Fibroblast of lung (primary cell): ENCODE results near the gene SPATA17. TPM values are rescaled to one million over a fixed set of nuclear protein-coding genes. Genes with fewer than 3 reads are reported as not detected.

ENCODE experiments used
- DNase-seq, 2 donors: peaks; one replicate each; pipeline versions ENCODE4 v3.0.0 to v3.0.0-alpha.2; 2010; ENCODE audit warnings: low read depth in 2 of 2
- H2AFZ ChIP-seq: 2 replicates; pipeline ENCODE4 v1.5.1; 2012; ENCODE audit warnings: low read length, control low read depth, inconsistent platforms
- H3K27ac ChIP-seq: 2 replicates; pipeline ENCODE4 v1.5.1; 2011; ENCODE audit warnings: low read length, control low read depth; ENCODE audit not compliant: insufficient read depth
- H3K27me3 ChIP-seq: 2 replicates; pipeline ENCODE4 v1.5.1; 2011; ENCODE audit warnings: mild to moderate bottlenecking, low read length; ENCODE audit not compliant: control insufficient read depth, insufficient read depth
- H3K36me3 ChIP-seq: 2 replicates; pipeline ENCODE4 v1.5.1; 2011; ENCODE audit warnings: low read length; ENCODE audit not compliant: control insufficient read depth, insufficient read depth
- H3K4me1 ChIP-seq: 2 replicates; pipeline ENCODE4 v1.5.1; 2011; ENCODE audit warnings: low read length; ENCODE audit not compliant: control insufficient read depth, insufficient read depth; ENCODE audit errors: extremely low read depth
- H3K4me2 ChIP-seq: 2 replicates; pipeline ENCODE4 v1.5.1; 2011; ENCODE audit warnings: low read length, control low read depth; ENCODE audit not compliant: insufficient read depth; ENCODE audit errors: extremely low read depth
- H3K4me3 ChIP-seq, 4 experiments: fragments of 200-600 bp in 1 of 4; sonication (generic) in 1 of 4; replicated peaks in 1 of 4; 2 replicates each; pipeline ENCODE4 v1.5.1; 2011 to 2016; ENCODE audit warnings: low read length in 4 of 4, low read depth in 3 of 4, mild to moderate bottlenecking in 3 of 4, control low read depth in 2 of 4, inconsistent platforms in 1 of 4, mixed read lengths in 1 of 4; ENCODE audit not compliant: insufficient read depth in 1 of 4; ENCODE audit errors: control extremely low read depth in 1 of 4
- H3K79me2 ChIP-seq: 2 replicates; pipeline ENCODE4 v1.5.1; 2012; ENCODE audit warnings: mild to moderate bottlenecking, low read length, inconsistent platforms; ENCODE audit not compliant: control insufficient read depth, insufficient read depth
- H3K9ac ChIP-seq: 2 replicates; pipeline ENCODE4 v1.5.1; 2011; ENCODE audit warnings: mild to moderate bottlenecking, low read length, control low read depth; ENCODE audit not compliant: insufficient read depth
- H3K9me3 ChIP-seq: 2 replicates; pipeline ENCODE4 v1.5.1; 2012; ENCODE audit warnings: low read depth, low read length; ENCODE audit not compliant: control insufficient read depth, insufficient read depth
- H4K20me1 ChIP-seq: 2 replicates; pipeline ENCODE4 v1.5.1; 2011; ENCODE audit warnings: low read length; ENCODE audit not compliant: control insufficient read depth, insufficient read depth; ENCODE audit errors: extremely low read depth
- EZH2 ChIP-seq: IDR thresholded peaks from 2 replicates; pipeline ENCODE4 v1.5.1; 2012; ENCODE audit warnings: low read length, control low read depth, mild to moderate bottlenecking; ENCODE audit errors: missing control alignments
- polyA plus RNA-seq, 2 donors: library from polyadenylated mRNA; depleted of rRNA in 1 of 2; stranded (reverse) in 1 of 2; unstranded in 1 of 2; fragments of >200 nt; gene quantifications; 2 replicates each; pipeline ENCODE4 v1.2.1, GENCODE V29; 2011 to 2012; ENCODE audit warnings: missing spikeins in 1 of 2
- total RNA-seq: library from RNA; depleted of rRNA; stranded (reverse); fragments of >200 nt; gene quantifications from 2 replicates; pipeline ENCODE4 v1.2.1, GENCODE V29; 2014
- TF ChIP-seq, protein P1 (sequence below), 2 donors: IDR thresholded peaks in 1 of 2; conservative IDR thresholded peaks in 1 of 2; 1 replicate in 1 of 2; 2 replicates in 1 of 2; pipeline ENCODE4 v1.5.1; 2011 to 2012; ENCODE audit warnings: low read length in 2 of 2, control low read depth in 1 of 2, inconsistent platforms in 1 of 2, low read depth in 1 of 2, mild to moderate bottlenecking in 1 of 2

SPATA17 gene
- total and polyA plus RNA-seq, 2 donors (not counting 1 experiment from before 2014, with no cell fraction given): 0.18 to 0.50 TPM

DNA sequence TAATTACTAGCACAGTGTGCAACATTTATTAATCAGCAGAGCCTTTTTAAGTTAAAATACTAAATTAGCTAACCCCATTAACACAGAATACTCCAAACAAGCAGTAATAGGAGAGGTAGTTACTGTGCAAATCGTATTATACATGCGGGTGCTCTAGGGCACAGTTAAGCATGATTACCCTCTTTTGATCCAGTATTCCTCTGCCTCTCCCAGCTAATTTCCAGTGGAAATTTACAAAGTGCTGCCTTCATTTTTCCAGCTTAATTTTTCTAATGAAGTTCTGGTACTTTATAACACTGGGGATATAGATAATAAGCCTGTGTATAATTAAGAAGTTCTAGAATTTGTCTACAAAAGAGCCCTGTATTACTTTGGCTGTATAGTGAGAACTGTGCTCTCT, 159.9 kb downstream of the SPATA17 start:
- no peaks in the 10 kb centered on the region for H4K20me1 ChIP-seq
- no peaks in the 10 kb centered on the region for H3K79me2 ChIP-seq
- no peak overlapping the region for H2AFZ ChIP-seq
- no peak for DNase-seq
- H3K4me3 ChIP-seq: no peak overlapping the region
- H3K27me3 ChIP-seq: no peaks in the 10 kb centered on the region
- H3K9ac ChIP-seq: no peak overlapping the region
- no peak overlapping the region for H3K27ac ChIP-seq
- H3K4me1 ChIP-seq: no peaks in the 10 kb centered on the region
- no peaks in the 10 kb centered on the region for H3K9me3 ChIP-seq
- H3K4me2 ChIP-seq: no peak overlapping the region
- no peaks in the 10 kb centered on the region for H3K36me3 ChIP-seq
- TF ChIP-seq, protein P1, sequence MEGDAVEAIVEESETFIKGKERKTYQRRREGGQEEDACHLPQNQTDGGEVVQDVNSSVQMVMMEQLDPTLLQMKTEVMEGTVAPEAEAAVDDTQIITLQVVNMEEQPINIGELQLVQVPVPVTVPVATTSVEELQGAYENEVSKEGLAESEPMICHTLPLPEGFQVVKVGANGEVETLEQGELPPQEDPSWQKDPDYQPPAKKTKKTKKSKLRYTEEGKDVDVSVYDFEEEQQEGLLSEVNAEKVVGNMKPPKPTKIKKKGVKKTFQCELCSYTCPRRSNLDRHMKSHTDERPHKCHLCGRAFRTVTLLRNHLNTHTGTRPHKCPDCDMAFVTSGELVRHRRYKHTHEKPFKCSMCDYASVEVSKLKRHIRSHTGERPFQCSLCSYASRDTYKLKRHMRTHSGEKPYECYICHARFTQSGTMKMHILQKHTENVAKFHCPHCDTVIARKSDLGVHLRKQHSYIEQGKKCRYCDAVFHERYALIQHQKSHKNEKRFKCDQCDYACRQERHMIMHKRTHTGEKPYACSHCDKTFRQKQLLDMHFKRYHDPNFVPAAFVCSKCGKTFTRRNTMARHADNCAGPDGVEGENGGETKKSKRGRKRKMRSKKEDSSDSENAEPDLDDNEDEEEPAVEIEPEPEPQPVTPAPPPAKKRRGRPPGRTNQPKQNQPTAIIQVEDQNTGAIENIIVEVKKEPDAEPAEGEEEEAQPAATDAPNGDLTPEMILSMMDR (conservative IDR thresholded peaks at IDR 0.05 in 1 of 2, IDR thresholded peaks at IDR 0.05 in 1 of 2; ENCODE audit: low read depth in 1 of 2, low read length in 2 of 2): no peak
- TF ChIP-seq EZH2: no peak

- no peaks in the 10 kb centered on the region for H3K27me3 ChIP-seq
- no peaks in the 10 kb centered on the region for H3K9me3 ChIP-seq
- H3K9ac ChIP-seq: no peak overlapping the region
- no peaks in the 10 kb centered on the region for H4K20me1 ChIP-seq
- no peak for DNase-seq
- no peaks in the 10 kb centered on the region for H3K79me2 ChIP-seq
- H2AFZ ChIP-seq: no peak overlapping the region
- no peak overlapping the region for H3K4me2 ChIP-seq
- no peaks in the 10 kb centered on the region for H3K36me3 ChIP-seq
- TF ChIP-seq, protein P1 (conservative IDR thresholded peaks at IDR 0.05 in 1 of 2, IDR thresholded peaks at IDR 0.05 in 1 of 2; ENCODE audit: low read depth in 1 of 2, low read length in 2 of 2): no peak
- no peak for TF ChIP-seq EZH2
- H3K4me3 ChIP-seq: no peak overlapping the region
- no peak overlapping the region for H3K27ac ChIP-seq
- no peaks in the 10 kb centered on the region for H3K4me1 ChIP-seq
Measured at GRCh38 chr1:217805792-217806191, 174.6 kb downstream of the SPATA17 start.

DNA sequence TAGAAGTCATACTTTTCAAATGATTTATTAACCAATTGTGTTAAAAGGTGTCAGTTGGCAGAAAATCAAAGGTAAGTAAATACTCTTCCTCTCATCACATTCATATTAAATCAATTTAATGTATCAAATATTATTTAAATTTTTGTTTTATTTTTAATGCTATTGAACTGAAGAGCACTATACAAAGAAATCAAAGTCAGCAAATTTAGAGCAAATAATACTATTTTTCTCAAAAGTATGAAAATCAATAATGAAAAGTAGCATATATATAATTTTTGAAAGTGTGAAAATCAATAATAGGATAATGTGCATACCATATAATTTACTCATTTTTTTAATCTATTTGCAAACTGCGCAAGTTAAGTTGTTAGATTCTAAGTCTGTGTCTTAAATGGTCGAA, 181.0 kb downstream of the SPATA17 start:
- no peak for TF ChIP-seq EZH2
- TF ChIP-seq, protein P1 (conservative IDR thresholded peaks at IDR 0.05 in 1 of 2, IDR thresholded peaks at IDR 0.05 in 1 of 2; ENCODE audit: low read depth in 1 of 2, low read length in 2 of 2): no peak
- H3K9me3 ChIP-seq: no peaks in the 10 kb centered on the region
- H3K4me2 ChIP-seq: no peak overlapping the region
- H3K9ac ChIP-seq: no peak overlapping the region
- no peak overlapping the region for H2AFZ ChIP-seq
- H3K4me1 ChIP-seq: no peaks in the 10 kb centered on the region
- H4K20me1 ChIP-seq: no peaks in the 10 kb centered on the region
- H3K27ac ChIP-seq: no peak overlapping the region
- no peaks in the 10 kb centered on the region for H3K36me3 ChIP-seq
- H3K4me3 ChIP-seq: no peak overlapping the region
- no peak for DNase-seq
- no peaks in the 10 kb centered on the region for H3K27me3 ChIP-seq
- H3K79me2 ChIP-seq: no peaks in the 10 kb centered on the region
